Vagina (tissue), 2 donors: ENCODE measurements around the gene RASGRP1. TPM values are rescaled to one million over a fixed set of nuclear protein-coding genes. Genes with fewer than 3 reads are reported as not detected.

Experiments
- DNase-seq, 2 donors: peaks; one replicate each; pipeline ENCODE4 v3.0.0-alpha.2; 2017; ENCODE audit errors: extremely low spot score in 2 of 2
- H3K27ac ChIP-seq: fragments of 200-600 bp; sonication (generic); one replicate; pipeline ENCODE4 v1.5.1; 2019
- H3K27me3 ChIP-seq: fragments of 200-600 bp; sonication (generic); one replicate; pipeline ENCODE4 v1.5.1; 2019
- H3K36me3 ChIP-seq, 2 donors: fragments of 200-600 bp; sonication (generic); one replicate each; pipeline ENCODE4 v1.5.1; 2017 to 2019
- H3K4me1 ChIP-seq: fragments of 200-600 bp; sonication (generic); one replicate; pipeline ENCODE4 v1.5.1; 2019
- H3K4me3 ChIP-seq, 2 donors: fragments of 200-600 bp; sonication (generic); 1 replicate in 1 of 2; 2 replicates in 1 of 2; pipeline ENCODE4 v1.5.1; 2016 to 2019
- H3K9me3 ChIP-seq: fragments of 200-600 bp; sonication (generic); one replicate; pipeline ENCODE4 v1.5.1; 2019
- CTCF ChIP-seq, 3 experiments: fragments of 450-650 bp in 2 of 3; fragments of 200-600 bp in 1 of 3; sonication (generic) in 1 of 3; IDR thresholded peaks; one replicate each; pipeline ENCODE4 v1.5.1; 2017 to 2019; ENCODE audit warnings: antibody characterized with exemption in 3 of 3, mild to moderate bottlenecking in 2 of 3, moderate library complexity in 2 of 3
- POLR2A ChIP-seq, 2 donors: fragments of 450-650 bp; IDR thresholded peaks; one replicate each; pipeline ENCODE4 v1.6.1; 2017; ENCODE audit warnings: antibody characterized with exemption in 2 of 2, mild to moderate bottlenecking in 2 of 2, moderate library complexity in 2 of 2
- POLR2AphosphoS5 ChIP-seq, 2 donors: sonication (generic); formaldehyde crosslinking; IDR thresholded peaks; one replicate each; pipeline ENCODE4 v1.9.0; 2017; ENCODE audit warnings: antibody characterized with exemption in 2 of 2, mild to moderate bottlenecking in 2 of 2, low read depth in 1 of 2; ENCODE audit not compliant: insufficient read depth in 1 of 2
- intact Hi-C: fragments of 100-400 bp; cut with DNase I; formaldehyde crosslinking; loops from one replicate; pipeline ENCODE4 v1.15.1; 2023
- total RNA-seq: library from RNA; depleted of rRNA; stranded (reverse); fragments of >200 nt; gene quantifications from one replicate; pipeline ENCODE4 v1.2.3, GENCODE V29; 2016

The RASGRP1 gene
- total RNA-seq, 1 donor from 2014 or later: 8.8 TPM

GRCh38 chr15:38454696-38455090, 109.9 kb downstream of the RASGRP1 start:
- Histone ChIP-seq H3K4me3 (peak overlapping the region; percentile 82 to 93), H3K36me3 (no peaks in the 10 kb centered on the region), H3K27ac (peak overlapping the region; percentile 88), H3K4me1 (peaks cover 19% of the 10 kb centered on the region), H3K27me3 (no peaks in the 10 kb centered on the region), H3K9me3 (no peaks in the 10 kb centered on the region)
- no peak for DNase-seq
- intact Hi-C loops: no loop called here
- TF ChIP-seq CTCF (IDR thresholded peaks at IDR 0.05) (no peak), POLR2A (IDR thresholded peaks at IDR 0.05) (no peak), POLR2AphosphoS5 (IDR thresholded peaks at IDR 0.05; ENCODE audit: insufficient read depth in 1 of 2, low read depth in 1 of 2) (no peak)

GRCh38 chr15:38453971-38454695, 110.5 kb downstream of the RASGRP1 start, which contains the start of gene FAM98B:
TSS of gene FAM98B (plus strand) at chr15:38454127. CDS start at chr15:38454162, 35 bp downstream.
- Histone ChIP-seq H3K36me3 (no peaks in the 10 kb centered on the region), H3K9me3 (no peaks in the 10 kb centered on the region), H3K4me1 (peaks cover 19% of the 10 kb centered on the region), H3K27me3 (no peaks in the 10 kb centered on the region), H3K27ac (peak within 1 kb of the TSS; percentile 88), H3K4me3 (peak within 1 kb of the TSS; percentile 82 to 93)
- intact Hi-C loops: no loop called here
- TF ChIP-seq POLR2AphosphoS5 (IDR thresholded peaks at IDR 0.05; ENCODE audit: insufficient read depth in 1 of 2, low read depth in 1 of 2): peak; percentile 87
- TF ChIP-seq POLR2A (IDR thresholded peaks at IDR 0.05): peak in 1 of 2 donors; percentile 14
- TF ChIP-seq CTCF (IDR thresholded peaks at IDR 0.05): no peak
- no peak for DNase-seq

- H3K4me1 ChIP-seq: no peaks in the 10 kb centered on the region
- DNase-seq: no peak
- no peaks in the 10 kb centered on the region for H3K9me3 ChIP-seq
- intact Hi-C loops: loop anchor here (10.0 kb wide), 1 partner anchor 254 kb away; no protein-coding TSS in a partner anchor
- H3K27ac ChIP-seq: no peak overlapping the region
- H3K36me3 ChIP-seq: no peaks in the 10 kb centered on the region
- no peak for TF ChIP-seq POLR2AphosphoS5 (IDR thresholded peaks at IDR 0.05; ENCODE audit: insufficient read depth in 1 of 2, low read depth in 1 of 2)
- no peak for TF ChIP-seq POLR2A (IDR thresholded peaks at IDR 0.05)
- no peak for TF ChIP-seq CTCF (IDR thresholded peaks at IDR 0.05)
- no peak overlapping the region for H3K4me3 ChIP-seq
- no peaks in the 10 kb centered on the region for H3K27me3 ChIP-seq
Measured at GRCh38 chr15:38441130-38441519, 123.5 kb downstream of the RASGRP1 start.

DNA sequence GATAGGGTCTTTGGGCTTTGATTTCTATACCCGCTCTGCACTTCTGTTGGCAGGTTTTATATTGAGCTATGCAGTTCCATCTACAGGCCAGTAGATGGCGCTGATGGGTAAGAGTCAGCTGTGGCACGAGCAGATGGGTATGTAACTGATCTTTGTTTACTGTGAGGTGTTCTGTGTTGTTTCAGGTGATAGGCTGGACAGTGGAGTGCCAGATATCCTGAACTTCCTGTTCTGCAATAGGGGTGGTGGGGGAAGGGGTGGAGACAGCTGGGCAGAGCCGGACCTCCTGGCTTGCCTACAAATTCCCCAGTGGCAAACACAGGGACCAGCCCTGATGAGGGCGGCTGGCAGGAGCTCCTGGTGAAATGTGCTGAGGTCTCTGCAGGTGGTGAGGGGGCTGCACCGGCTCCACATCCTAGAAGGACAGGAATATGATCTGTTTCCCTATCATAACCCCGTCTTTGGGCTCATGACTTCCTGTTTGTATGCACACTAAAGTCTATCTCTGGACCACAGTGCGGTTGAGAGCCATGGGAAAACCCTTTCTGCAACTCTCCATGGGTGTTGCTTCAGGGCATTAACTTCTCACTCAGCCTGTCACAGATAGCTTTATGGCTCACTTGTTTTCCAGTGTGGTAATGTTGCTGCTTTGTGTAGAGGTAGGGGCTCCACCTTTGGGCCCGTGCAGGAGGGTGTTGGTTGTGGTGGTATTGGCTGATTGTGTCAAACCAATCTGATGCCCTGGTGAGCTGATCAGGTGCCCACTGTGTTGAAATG, 124.1 kb downstream of the RASGRP1 start:
- Histone ChIP-seq H3K36me3 (no peaks in the 10 kb centered on the region), H3K9me3 (no peaks in the 10 kb centered on the region), H3K4me3 (no peak overlapping the region), H3K4me1 (no peaks in the 10 kb centered on the region), H3K27ac (no peak overlapping the region), H3K27me3 (no peaks in the 10 kb centered on the region)
- intact Hi-C loops: loop anchor here (10.0 kb wide), 1 partner anchor 254 kb away; no protein-coding TSS in a partner anchor
- no peak for TF ChIP-seq POLR2AphosphoS5 (IDR thresholded peaks at IDR 0.05; ENCODE audit: insufficient read depth in 1 of 2, low read depth in 1 of 2)
- no peak for TF ChIP-seq POLR2A (IDR thresholded peaks at IDR 0.05)
- TF ChIP-seq CTCF (IDR thresholded peaks at IDR 0.05): peak; percentile 66 to 80 (median 70)
- DNase-seq: no peak

Other genes with a start within 250 kb of the RASGRP1 start
- 18.7 TPM for gene FAM98B, start 110.7 kb downstream of the RASGRP1 start, total RNA-seq